ENCODE results near the gene HS3ST6. TPM values are rescaled to one million over a fixed set of nuclear protein-coding genes. Genes with fewer than 3 reads are reported as not detected.
A peak's percentile ranks its signal among the peaks of the same experiment; 100 is the strongest.
"Not testable (repeated sequence)": the region's sequence is repeated elsewhere in the genome, so short reads cannot be mapped to it uniquely, and the experiment has no call there.

The HS3ST6 gene
- total RNA-seq, 1 donor from 2014 or later, result 4.3 TPM

DNA sequence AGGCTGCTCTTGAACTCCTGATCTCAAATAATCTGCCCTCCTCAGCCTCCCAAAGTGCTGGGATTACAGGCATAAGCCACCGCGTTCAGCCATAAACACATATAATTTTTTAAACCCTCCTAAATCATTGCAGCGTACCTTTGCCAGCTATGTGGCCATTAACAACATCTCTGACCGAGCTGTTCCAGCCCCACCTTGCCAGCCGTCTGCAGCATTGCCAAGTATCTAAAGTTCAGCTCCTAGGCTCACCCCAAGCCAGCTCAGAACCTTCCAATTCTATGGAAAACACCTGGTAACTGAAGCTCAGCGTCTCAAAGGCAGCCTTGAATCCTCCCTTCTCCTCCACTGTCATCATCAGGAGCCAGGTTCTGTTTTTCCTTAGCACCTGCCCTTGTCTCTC lies 41.1 kb downstream of the HS3ST6 start:
- DNase-seq, result no peak

DNA sequence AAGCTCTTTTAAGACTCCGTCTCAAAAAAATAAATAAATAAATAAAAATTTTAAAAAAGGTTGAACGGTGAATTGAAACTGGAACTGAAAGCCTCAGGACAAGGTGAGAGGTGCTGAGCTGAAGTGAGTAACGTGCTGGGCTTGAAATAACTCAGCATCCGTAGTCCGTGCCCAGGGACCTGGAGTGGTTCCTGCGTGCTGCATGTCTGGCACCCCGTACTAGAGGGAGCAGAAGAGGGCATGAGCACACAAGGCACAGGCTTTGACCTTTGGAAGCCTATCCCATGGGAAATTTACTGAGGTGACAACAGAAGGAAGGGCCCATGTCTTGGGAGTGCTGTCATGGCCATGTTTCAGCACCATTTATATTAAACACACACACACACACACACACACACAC lies 41.7 kb downstream of the HS3ST6 start:
- no peak for DNase-seq

DNA sequence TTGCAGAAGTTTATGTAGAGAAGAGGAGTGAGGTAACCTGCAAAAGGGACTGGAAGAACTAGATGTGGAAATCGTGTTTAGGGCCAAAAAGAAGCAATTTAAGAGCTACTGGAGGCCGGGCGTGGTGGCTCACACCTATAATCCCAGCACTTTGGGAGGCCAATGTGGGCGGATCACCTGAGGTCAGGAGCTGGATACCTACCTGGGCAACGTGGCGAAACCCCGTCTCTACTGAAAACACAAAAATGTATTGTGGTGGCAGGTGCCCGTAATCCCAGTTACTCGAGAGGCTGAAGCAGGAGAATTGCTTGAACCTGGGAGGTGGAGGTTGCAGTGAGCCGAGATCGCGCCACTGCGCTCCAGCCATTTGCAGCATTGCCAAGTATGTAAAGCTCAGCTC lies 42.1 kb downstream of the HS3ST6 start:
- DNase-seq, result not testable (repeated sequence)

DNA sequence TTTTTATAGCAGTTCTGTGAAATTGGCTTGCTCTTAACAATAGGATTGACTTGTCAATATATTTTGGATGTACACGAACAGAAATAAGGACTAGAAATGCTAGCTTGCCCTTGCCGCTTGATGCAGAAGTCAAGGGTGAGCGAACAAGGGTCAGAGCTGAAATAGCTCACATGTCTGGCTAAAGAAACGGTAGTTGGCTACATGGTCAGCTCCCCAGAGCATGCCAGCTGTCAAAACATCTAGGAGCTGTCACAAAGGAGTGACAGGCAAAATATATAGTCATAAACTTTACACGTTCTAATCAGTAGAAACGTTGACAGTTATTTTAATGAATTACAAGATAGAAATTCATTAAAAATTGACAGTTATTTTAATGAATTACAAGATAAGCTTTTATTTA lies 43.4 kb downstream of the HS3ST6 start:
- DNase-seq, result no peak

DNA sequence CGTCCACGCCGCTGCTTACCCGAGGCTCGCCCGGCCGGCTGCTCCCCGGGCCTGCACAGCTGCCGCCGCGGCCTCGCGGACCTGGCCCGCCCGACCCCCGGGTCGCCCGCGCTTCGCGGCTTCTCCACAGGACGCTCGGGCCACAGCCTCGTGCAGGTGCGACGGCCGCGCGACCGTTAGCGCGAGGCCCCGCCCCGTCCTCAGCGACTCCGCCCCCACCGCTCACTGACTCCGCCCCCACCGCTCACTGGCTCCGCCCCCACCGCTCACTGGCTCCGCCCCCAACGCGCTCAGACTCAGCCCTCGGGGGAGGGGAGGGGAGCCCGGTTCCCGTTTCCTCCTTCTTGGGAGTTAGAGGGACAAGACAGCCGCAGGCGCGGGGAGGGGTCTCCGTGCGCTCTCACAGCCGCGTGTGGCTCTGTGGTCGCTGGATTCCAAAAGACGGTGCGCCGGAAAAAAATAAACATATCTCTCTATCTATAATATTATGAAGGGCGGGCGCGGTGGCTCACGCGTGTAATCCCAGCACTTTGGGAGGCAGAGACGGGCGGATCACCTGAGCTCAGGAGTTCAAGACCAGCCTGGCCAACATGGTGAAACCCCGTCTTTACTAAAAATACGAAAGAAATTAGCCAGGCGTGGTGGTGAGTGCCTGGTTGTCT lies 46.1 kb downstream of the HS3ST6 start, which contains the start of gene MEIOB:
Gene MEIOB (minus strand): TSS at position 191 of the 662 bp plus-strand sequence. CDS start 3,989 bp downstream, outside the sequence.
- DNase-seq, result peak; percentile 5

DNA sequence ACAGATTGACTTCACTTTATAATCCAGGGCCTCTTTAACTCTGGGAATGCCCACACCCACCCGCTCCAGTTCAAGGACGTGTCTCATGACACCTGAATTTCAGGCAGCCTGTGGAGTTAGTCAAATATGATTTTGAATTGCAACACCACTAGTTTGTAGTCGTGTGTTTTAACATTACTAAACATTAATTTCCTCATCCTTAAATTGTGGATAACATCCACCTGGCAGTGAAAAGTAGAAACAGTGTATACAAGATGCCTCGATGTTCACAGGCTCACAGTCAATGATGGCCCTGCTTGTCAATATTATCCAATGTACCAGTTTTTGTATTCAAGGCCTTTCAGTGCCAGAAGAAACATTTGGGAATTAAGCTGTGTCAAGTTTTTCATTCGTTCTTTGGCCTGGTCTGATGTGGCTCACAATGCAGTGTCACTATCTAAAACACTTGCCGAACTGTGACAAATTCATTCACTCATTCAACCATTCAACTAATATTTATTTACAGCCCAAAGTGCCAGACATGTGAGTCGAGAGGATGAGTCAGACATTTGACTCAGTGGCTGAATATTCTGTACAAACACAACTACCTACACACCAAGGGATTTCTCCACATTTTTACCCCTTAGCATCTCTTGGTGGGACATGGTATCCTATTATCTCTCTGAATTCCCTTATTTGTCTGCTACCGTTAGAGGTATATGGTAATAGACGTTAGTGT lies 47.7 kb downstream of the HS3ST6 start:
- no peak for DNase-seq

DNA sequence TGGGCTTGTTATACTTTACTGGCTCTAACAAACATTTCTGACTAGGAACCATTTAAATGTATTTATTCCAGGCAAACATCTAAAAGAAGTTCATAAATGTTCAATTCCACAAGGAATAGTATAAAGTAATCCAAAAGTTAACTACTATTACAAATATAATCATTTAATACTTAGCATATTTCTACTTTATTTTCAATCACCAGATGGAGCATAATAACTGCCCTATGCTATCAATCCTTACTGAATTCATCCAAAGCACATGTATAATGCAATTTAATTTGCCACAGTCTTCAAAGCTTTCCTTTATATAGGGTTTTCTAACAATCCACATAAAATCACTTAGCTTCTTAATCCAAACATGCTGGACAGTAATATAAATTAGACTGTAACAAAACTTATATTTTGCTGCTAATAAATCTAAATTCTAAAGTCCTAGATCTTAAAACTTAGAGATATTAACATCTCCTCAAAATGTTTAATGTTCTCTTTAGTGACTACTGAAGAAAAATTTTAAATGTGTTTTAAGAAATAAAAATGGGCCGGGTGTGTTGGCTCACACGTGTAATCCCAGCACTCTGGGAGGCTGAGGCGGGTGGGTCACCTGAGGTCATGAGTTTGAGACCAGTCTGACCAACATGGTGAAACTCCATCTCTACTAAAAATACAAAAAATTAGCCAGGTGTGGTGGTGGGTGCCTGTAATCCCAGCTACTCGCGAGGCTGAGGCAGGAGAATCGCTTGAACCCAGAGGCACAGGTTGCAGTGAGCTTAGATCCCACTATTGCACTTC lies 52.1 kb downstream of the HS3ST6 start:
- no peak for DNase-seq

DNA sequence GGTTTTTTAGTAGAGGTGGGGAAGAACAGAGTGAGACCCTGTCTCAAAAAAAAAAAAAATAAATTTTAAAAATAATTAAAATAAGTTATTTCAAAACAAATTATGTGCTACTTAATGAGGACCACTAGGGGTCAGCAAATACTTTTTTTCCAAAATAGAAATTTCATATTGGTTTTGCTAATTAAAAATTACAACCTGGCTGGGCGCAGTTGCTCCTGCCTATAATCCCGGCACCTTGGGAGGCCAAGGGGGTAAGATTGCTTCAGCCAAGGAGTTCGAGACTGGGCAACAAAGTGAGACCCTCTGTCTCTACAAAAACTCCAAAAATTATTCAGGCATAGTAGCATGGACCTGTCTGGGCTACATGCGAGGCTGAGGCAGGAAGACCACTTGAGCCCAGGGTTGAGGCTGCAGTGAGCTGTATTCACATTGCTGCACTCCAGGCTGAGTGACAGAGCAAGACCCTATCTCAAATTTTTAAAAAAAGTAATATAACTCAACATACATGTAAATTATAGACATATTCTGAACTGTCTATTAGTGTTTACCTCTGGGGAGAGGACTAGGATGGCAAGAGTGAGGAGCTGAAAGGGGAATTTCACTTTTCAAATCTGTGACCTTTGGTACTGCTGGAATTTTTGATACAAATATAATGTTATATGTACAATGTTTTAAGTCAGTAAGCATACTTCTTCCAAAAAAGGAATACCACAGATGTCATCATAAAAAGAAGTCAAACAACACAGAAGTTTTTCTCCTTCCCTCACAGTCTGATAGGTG lies 54.3 kb downstream of the HS3ST6 start:
- DNase-seq, result no peak

DNA sequence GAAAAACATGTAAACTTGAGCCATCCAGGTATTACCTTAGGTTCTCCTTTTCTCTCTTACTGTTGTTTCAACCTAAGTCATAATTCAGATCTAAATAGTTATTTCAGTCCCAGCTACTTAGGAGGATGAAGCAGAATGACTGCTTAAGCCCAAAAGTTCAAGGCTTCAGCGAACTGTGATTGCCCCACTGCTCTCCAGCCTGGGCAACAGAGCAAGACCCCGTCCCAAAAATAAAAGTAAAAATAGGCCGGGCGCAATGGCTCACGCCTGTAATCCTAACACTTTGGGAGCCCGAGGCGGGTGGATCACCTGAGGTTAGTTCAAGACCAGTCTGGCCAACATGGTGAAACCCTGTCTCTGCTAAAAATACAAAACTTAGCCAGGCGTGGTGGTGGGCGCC lies 55.8 kb downstream of the HS3ST6 start:
- DNase-seq, result no peak

DNA sequence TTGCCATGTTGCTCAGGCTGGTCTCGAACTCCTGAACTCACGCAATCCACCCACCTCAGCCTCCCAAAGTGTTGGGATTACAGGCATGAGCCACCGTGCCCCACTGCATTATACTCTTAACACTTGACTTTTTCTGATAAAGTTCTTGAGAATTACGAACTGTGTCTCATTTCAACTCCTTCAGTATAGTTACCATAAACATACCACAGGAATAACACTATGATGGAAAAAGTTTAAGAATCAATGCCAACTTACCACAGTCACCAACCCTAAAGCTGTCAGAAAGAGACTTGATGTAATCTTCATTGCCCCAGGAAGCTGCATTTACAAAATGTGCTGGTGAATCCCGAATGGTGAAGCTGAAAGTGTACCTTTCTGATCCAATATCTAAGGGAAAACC lies 56.5 kb downstream of the HS3ST6 start:
- DNase-seq, result no peak

Small RNAs within 50 kb of the gene (small RNA-seq; reads per million reads assigned to genes)
- gene SNORA10 (ENCODE audit: low replicate concordance), result not detected
- gene SNORA64 (ENCODE audit: low replicate concordance), result not detected

Other genes with a start within 250 kb of the HS3ST6 start
- 26.9 TPM for gene JPT2, start 240.1 kb downstream of the HS3ST6 start, total RNA-seq
- gene MAPK8IP3, start 212.2 kb downstream of the HS3ST6 start, total RNA-seq, result 46.1 TPM
- 18.1 TPM for gene NME3, start 146.9 kb downstream of the HS3ST6 start, total RNA-seq
- 5.5 TPM for gene EME2, start 145.6 kb downstream of the HS3ST6 start, total RNA-seq
- 23.5 TPM for gene MRPS34, start 145.3 kb downstream of the HS3ST6 start, total RNA-seq
- gene SPSB3, start 135.8 kb downstream of the HS3ST6 start, total RNA-seq, result 32.7 TPM
- gene NUBP2, start 135.5 kb downstream of the HS3ST6 start, total RNA-seq, result 26.0 TPM
- not detected for gene IGFALS, start 124.7 kb downstream of the HS3ST6 start, total RNA-seq
- gene HAGH, start 91.6 kb downstream of the HS3ST6 start, total RNA-seq, result 31.1 TPM
- gene FAHD1, start 91.2 kb downstream of the HS3ST6 start, total RNA-seq, result 26.0 TPM
- 0.39 TPM for gene MEIOB, start 46.3 kb downstream of the HS3ST6 start, total RNA-seq
- gene MSRB1, start 24.8 kb upstream of the HS3ST6 start, total RNA-seq, result 9.2 TPM
- 14.2 TPM for gene RPL3L, start 36.3 kb upstream of the HS3ST6 start, total RNA-seq
- 72.4 TPM for gene NDUFB10, start 41.1 kb upstream of the HS3ST6 start, total RNA-seq
- gene RPS2, start 46.4 kb upstream of the HS3ST6 start, total RNA-seq, result 1,364 TPM
- gene RNF151, start 48.4 kb upstream of the HS3ST6 start, total RNA-seq, result not detected
- gene TBL3, start 53.6 kb upstream of the HS3ST6 start, total RNA-seq, result 17.5 TPM
- gene NOXO1, start 63.1 kb upstream of the HS3ST6 start, total RNA-seq, result 0.39 TPM
- 5.8 TPM for gene GFER, start 65.8 kb upstream of the HS3ST6 start, total RNA-seq
- gene SYNGR3, start 71.6 kb upstream of the HS3ST6 start, total RNA-seq, result 0.69 TPM
- gene ZNF598, start 91.4 kb upstream of the HS3ST6 start, total RNA-seq, result 12.8 TPM
- 2.2 TPM for gene NPW, start 101.4 kb upstream of the HS3ST6 start, total RNA-seq
- gene NHERF2, start 108.5 kb upstream of the HS3ST6 start, total RNA-seq, result 20.1 TPM
- 14.8 TPM for gene NTHL1, start 129.4 kb upstream of the HS3ST6 start, total RNA-seq
- 58.9 TPM for gene TSC2, start 129.6 kb upstream of the HS3ST6 start, total RNA-seq
- 76.2 TPM for gene PKD1, start 217.5 kb upstream of the HS3ST6 start, total RNA-seq
- gene RAB26, start 230.2 kb upstream of the HS3ST6 start, total RNA-seq, result 1.6 TPM
- gene TRAF7, start 237.4 kb upstream of the HS3ST6 start, total RNA-seq, result 17.3 TPM

All from skin of body (tissue), 3 donors.